HUES48 (cell line): Measurements from ENCODE around the gene AUTS2.

Source experiments
- H3K27ac ChIP-seq: one replicate; pipeline ENCODE4 v1.7.0; 2013; ENCODE audit warnings: low read depth, low read length, inconsistent platforms
- H3K27me3 ChIP-seq: 2 replicates; pipeline ENCODE4 v1.6.1; 2013; ENCODE audit warnings: mild to moderate bottlenecking, low read length; ENCODE audit not compliant: control insufficient read depth, insufficient read depth
- H3K36me3 ChIP-seq: 2 replicates; pipeline ENCODE4 v1.6.1; 2013; ENCODE audit warnings: low read length; ENCODE audit not compliant: control insufficient read depth, insufficient read depth
- H3K4me1 ChIP-seq: 2 replicates; pipeline ENCODE4 v1.6.1; 2013; ENCODE audit warnings: mild to moderate bottlenecking, low read length; ENCODE audit not compliant: control insufficient read depth, insufficient read depth
- H3K4me3 ChIP-seq: 2 replicates; pipeline ENCODE4 v1.5.1; 2013; ENCODE audit warnings: mild to moderate bottlenecking, low read depth, low read length
- H3K9ac ChIP-seq: 2 replicates; pipeline ENCODE4 v1.6.1; 2013; ENCODE audit warnings: mild to moderate bottlenecking, low read depth, low read length, moderate library complexity
- H3K9me3 ChIP-seq: 2 replicates; pipeline ENCODE4 v1.6.1; 2013; ENCODE audit warnings: low read length; ENCODE audit not compliant: control insufficient read depth, insufficient read depth

AUTS2 gene

GRCh38 chr7:70684173-70684572 is 1085.9 kb downstream of the AUTS2 start:
- H3K9me3 ChIP-seq = no peaks in the 10 kb centered on the region
- no peaks in the 10 kb centered on the region for H3K36me3 ChIP-seq
- H3K4me3 ChIP-seq = no peak overlapping the region
- H3K27ac ChIP-seq = no peak overlapping the region
- peaks cover 29% of the 10 kb centered on the region for H3K4me1 ChIP-seq
- no peak overlapping the region for H3K9ac ChIP-seq
- peaks cover 77% of the 10 kb centered on the region for H3K27me3 ChIP-seq

- H3K27ac ChIP-seq = no peak overlapping the region
- peaks cover under 1% of the 10 kb centered on the region; the same call in 1 of the 2 replicates for H3K36me3 ChIP-seq
- peak overlapping the region; percentile 95 for H3K4me3 ChIP-seq
- no peaks in the 10 kb centered on the region for H3K9me3 ChIP-seq
- H3K27me3 ChIP-seq = peaks cover 23% of the 10 kb centered on the region
- peaks cover 30% of the 10 kb centered on the region for H3K4me1 ChIP-seq
- no peak overlapping the region for H3K9ac ChIP-seq
These were observed 1095.0 kb downstream of the AUTS2 start for GRCh38 chr7:70693321-70693685.

GRCh38 chr7:70693686-70694433 is 1095.6 kb downstream of the AUTS2 start:
- H3K36me3 ChIP-seq = peaks cover 6% of the 10 kb centered on the region
- peaks cover 23% of the 10 kb centered on the region for H3K27me3 ChIP-seq
- peaks cover 36% of the 10 kb centered on the region for H3K4me1 ChIP-seq
- no peaks in the 10 kb centered on the region for H3K9me3 ChIP-seq
- peak overlapping the region; percentile 97 for H3K9ac ChIP-seq
- H3K27ac ChIP-seq = peak overlapping the region; percentile 79
- H3K4me3 ChIP-seq = peak overlapping the region; percentile 95

GRCh38 chr7:70694434-70694970 is 1096.2 kb downstream of the AUTS2 start:
- Histone ChIP-seq H3K27me3 (peaks cover 23% of the 10 kb centered on the region), H3K9me3 (no peaks in the 10 kb centered on the region), H3K9ac (peak overlapping the region; percentile 97), H3K4me3 (peak overlapping the region; percentile 95), H3K4me1 (peaks cover 42% of the 10 kb centered on the region), H3K36me3 (peaks cover 12% of the 10 kb centered on the region), H3K27ac (peak overlapping the region; percentile 79)

- Histone ChIP-seq H3K27ac (peak overlapping the region; percentile 79), H3K9ac (peak overlapping the region; percentile 97), H3K36me3 (peaks cover 14% of the 10 kb centered on the region), H3K27me3 (peaks cover 19% of the 10 kb centered on the region), H3K9me3 (no peaks in the 10 kb centered on the region), H3K4me3 (peak overlapping the region; percentile 95), H3K4me1 (peaks cover 47% of the 10 kb centered on the region)
These were observed 1096.9 kb downstream of the AUTS2 start for GRCh38 chr7:70694971-70695794.

GRCh38 chr7:70695795-70696083 is 1097.5 kb downstream of the AUTS2 start:
- no peaks in the 10 kb centered on the region for H3K9me3 ChIP-seq
- peaks cover 14% of the 10 kb centered on the region for H3K36me3 ChIP-seq
- H3K4me1 ChIP-seq = peaks cover 50% of the 10 kb centered on the region
- peaks cover 18% of the 10 kb centered on the region for H3K27me3 ChIP-seq
- H3K9ac ChIP-seq = peak overlapping the region; percentile 97
- H3K4me3 ChIP-seq = peak overlapping the region; percentile 95
- H3K27ac ChIP-seq = no peak overlapping the region

GRCh38 chr7:70696201-70696754 is 1098.0 kb downstream of the AUTS2 start:
- Histone ChIP-seq H3K4me3 (peak overlapping the region; percentile 95), H3K27me3 (peaks cover 18% of the 10 kb centered on the region), H3K9ac (peak overlapping the region; percentile 97), H3K9me3 (no peaks in the 10 kb centered on the region), H3K27ac (peak overlapping the region; percentile 4), H3K36me3 (peaks cover 14% of the 10 kb centered on the region), H3K4me1 (peaks cover 55% of the 10 kb centered on the region)

- peaks cover 34% of the 10 kb centered on the region for H3K36me3 ChIP-seq
- peak overlapping the region; percentile 95 for H3K4me3 ChIP-seq
- peak overlapping the region; percentile 94 for H3K27ac ChIP-seq
- no peaks in the 10 kb centered on the region for H3K9me3 ChIP-seq
- H3K27me3 ChIP-seq = peaks cover 2% of the 10 kb centered on the region; the same call in 1 of the 2 replicates
- H3K4me1 ChIP-seq = peaks cover 68% of the 10 kb centered on the region
- H3K9ac ChIP-seq = no peak overlapping the region
These were observed 1100.1 kb downstream of the AUTS2 start for GRCh38 chr7:70698219-70698832.

- H3K4me1 ChIP-seq = peaks cover 75% of the 10 kb centered on the region
- H3K27me3 ChIP-seq = no peaks in the 10 kb centered on the region
- H3K36me3 ChIP-seq = peaks cover 36% of the 10 kb centered on the region
- peak overlapping the region; percentile 94 for H3K27ac ChIP-seq
- H3K4me3 ChIP-seq = peak overlapping the region; percentile 95
- no peaks in the 10 kb centered on the region for H3K9me3 ChIP-seq
- no peak overlapping the region for H3K9ac ChIP-seq
These were observed 1101.0 kb downstream of the AUTS2 start for GRCh38 chr7:70699271-70699670.

- Histone ChIP-seq H3K4me1 (peaks cover 85% of the 10 kb centered on the region), H3K27me3 (no peaks in the 10 kb centered on the region), H3K9me3 (no peaks in the 10 kb centered on the region), H3K27ac (peak overlapping the region; percentile 94), H3K9ac (0 out of 2 replicates have a peak overlapping the region, but pooled peaks have one; percentile 30), H3K36me3 (peaks cover 43% of the 10 kb centered on the region), H3K4me3 (peak overlapping the region; percentile 95)
These were observed 1102.0 kb downstream of the AUTS2 start for GRCh38 chr7:70700055-70700940.
